Esophagus squamous epithelium (tissue), 5 donors: Measurements from ENCODE around the gene NUP210L. TPM values are rescaled to one million over a fixed set of nuclear protein-coding genes. Genes with fewer than 3 reads are reported as not detected.
"Not testable (repeated sequence)": the region's sequence is repeated elsewhere in the genome, so short reads cannot be mapped to it uniquely, and the experiment has no call there.

Experiments used
- DNase-seq: peaks from one replicate; lab custom pipeline; 2025; lab: John Stamatoyannopoulos, UW
- H3K27ac ChIP-seq, 4 donors: fragments of 200-600 bp; sonication (generic); one replicate each; pipeline ENCODE4 v1.5.1; 2016 to 2019; ENCODE audit warnings: mild to moderate bottlenecking in 1 of 4
- H3K27me3 ChIP-seq, 4 donors: fragments of 200-600 bp; sonication (generic); 1 replicate in 3 of 4; 2 replicates in 1 of 4; pipeline versions ENCODE4 v1.5.1 to v1.6.0; 2017 to 2021; ENCODE audit warnings: antibody characterized with exemption in 1 of 4
- H3K36me3 ChIP-seq, 3 donors: fragments of 200-600 bp; sonication (generic); one replicate each; pipeline ENCODE4 v1.5.1; 2016 to 2019
- H3K4me1 ChIP-seq, 3 donors: fragments of 200-600 bp; sonication (generic); one replicate each; pipeline ENCODE4 v1.5.1; 2017 to 2019
- H3K4me3 ChIP-seq, 4 donors: fragments of 200-600 bp; sonication (generic); 1 replicate in 3 of 4; 2 replicates in 1 of 4; pipeline ENCODE4 v1.5.1; 2016 to 2019; ENCODE audit warnings: mild to moderate bottlenecking in 2 of 4, moderate library complexity in 1 of 4
- H3K9me3 ChIP-seq, 3 donors: fragments of 200-600 bp; sonication (generic); one replicate each; pipeline ENCODE4 v1.5.1; 2016 to 2019
- CTCF ChIP-seq, 6 experiments: fragments of 450-650 bp in 4 of 6; fragments of 200-600 bp in 2 of 6; sonication (generic) in 2 of 6; IDR thresholded peaks; one replicate each; pipeline ENCODE4 v1.5.1; 2016 to 2019; ENCODE audit warnings: antibody characterized with exemption in 6 of 6, mild to moderate bottlenecking in 4 of 6, moderate library complexity in 4 of 6
- POLR2A ChIP-seq, 4 donors: fragments of 450-650 bp; IDR thresholded peaks; one replicate each; pipeline ENCODE4 v1.6.1; 2017; ENCODE audit warnings: antibody characterized with exemption in 4 of 4, mild to moderate bottlenecking in 4 of 4, moderate library complexity in 3 of 4
- whole genome bisulfite sequencing, 2 donors: methylation state at CpG; one replicate each; pipeline ENCODE4 v1.1.5; 2018; 5-methylcytosine and 5-hydroxymethylcytosine counted together
- intact Hi-C: fragments of 100-400 bp; cut with DNase I; formaldehyde crosslinking; loops from one replicate; pipeline ENCODE4 v1.15.0; 2022
- total RNA-seq, 4 donors: library from RNA; depleted of rRNA; stranded (reverse); fragments of >200 nt; gene quantifications; one replicate each; pipeline ENCODE4 v1.1.0, GENCODE V29; 2016
- donor health status: DM: yes; HTN: yes; CAD: no.

The NUP210L gene
- total RNA-seq, 4 donors from 2014 or later = 0.09 to 0.19 TPM; not detected in 2

GRCh38 chr1:154137888-154138287, 17.0 kb downstream of the NUP210L start:
- TF ChIP-seq POLR2A (IDR thresholded peaks at IDR 0.05) (no peak), CTCF (IDR thresholded peaks at IDR 0.05) (no peak)

GRCh38 chr1:154133256-154133655, 21.6 kb downstream of the NUP210L start:
- H3K4me3 ChIP-seq = no peak overlapping the region
- TF ChIP-seq CTCF (IDR thresholded peaks at IDR 0.05) (no peak), POLR2A (IDR thresholded peaks at IDR 0.05) (no peak)
- H3K27me3 ChIP-seq = peaks cover 0 to 3% (median 0%) of the 10 kb centered on the region in 4 donors
- no peaks in the 10 kb centered on the region for H3K36me3 ChIP-seq
- H3K4me1 ChIP-seq = no peaks in the 10 kb centered on the region
- H3K27ac ChIP-seq = no peak overlapping the region
- DNase-seq = no peak
- WGBS, 2 donors = 95 to 100% methylated on average over 2 of the region's 2 CpGs
- no peaks in the 10 kb centered on the region for H3K9me3 ChIP-seq
- intact Hi-C loops = no loop called here

More at GRCh38 chr1:154137888-154138287, 17.0 kb downstream of the NUP210L start:
- 75 to 81% methylated on average over 3 of the region's 3 CpGs for WGBS, 2 donors
- Histone ChIP-seq H3K9me3 (no peaks in the 10 kb centered on the region), H3K27ac (no peak overlapping the region), H3K27me3 (peaks cover 0 to 3% (median 0%) of the 10 kb centered on the region in 4 donors), H3K4me1 (no peaks in the 10 kb centered on the region), H3K36me3 (no peaks in the 10 kb centered on the region), H3K4me3 (no peak overlapping the region)
- DNase-seq = no peak
- intact Hi-C loops = no loop called here

GRCh38 chr1:154129391-154129970, 25.4 kb downstream of the NUP210L start:
- TF ChIP-seq CTCF (IDR thresholded peaks at IDR 0.05) = no peak
- TF ChIP-seq POLR2A (IDR thresholded peaks at IDR 0.05) = no peak
- Histone ChIP-seq H3K36me3 (no peaks in the 10 kb centered on the region), H3K9me3 (no peaks in the 10 kb centered on the region), H3K27ac (no peak overlapping the region), H3K4me3 (no peak overlapping the region), H3K4me1 (no peaks in the 10 kb centered on the region), H3K27me3 (no peaks in the 10 kb centered on the region)
- 40% methylated on average over 2 of the region's 2 CpGs for WGBS, 2 donors
- intact Hi-C loops = no loop called here
- no peak for DNase-seq

GRCh38 chr1:154123205-154123604, 31.7 kb downstream of the NUP210L start:
- H3K4me3 ChIP-seq, H3K27ac ChIP-seq, DNase-seq, H3K36me3 ChIP-seq, H3K27me3 ChIP-seq, H3K9me3 ChIP-seq, H3K4me1 ChIP-seq, intact Hi-C loops: not testable (repeated sequence)
- 74 to 77% methylated on average over 11 of the region's 11 CpGs for WGBS, 2 donors

GRCh38 chr1:154117642-154118041, 37.2 kb downstream of the NUP210L start:
- TF ChIP-seq CTCF (IDR thresholded peaks at IDR 0.05) (no peak), POLR2A (IDR thresholded peaks at IDR 0.05) (no peak)
- 74 to 80% methylated on average over 5 of the region's 5 CpGs for WGBS, 2 donors
- Histone ChIP-seq H3K4me3 (no peak overlapping the region), H3K36me3 (no peaks in the 10 kb centered on the region), H3K27me3 (no peaks in the 10 kb centered on the region), H3K4me1 (no peaks in the 10 kb centered on the region), H3K27ac (no peak overlapping the region), H3K9me3 (no peaks in the 10 kb centered on the region)
- no peak for DNase-seq
- intact Hi-C loops = no loop called here

GRCh38 chr1:154115180-154115579, 39.7 kb downstream of the NUP210L start:
- H3K27ac ChIP-seq = no peak overlapping the region
- TF ChIP-seq POLR2A (IDR thresholded peaks at IDR 0.05) = no peak
- no peak for TF ChIP-seq CTCF (IDR thresholded peaks at IDR 0.05)

More at GRCh38 chr1:154115180-154115579, 39.7 kb downstream of the NUP210L start:
- Histone ChIP-seq H3K4me1 (no peaks in the 10 kb centered on the region), H3K36me3 (no peaks in the 10 kb centered on the region), H3K27me3 (no peaks in the 10 kb centered on the region), H3K4me3 (no peak overlapping the region), H3K9me3 (no peaks in the 10 kb centered on the region)
- intact Hi-C loops = no loop called here
- no peak for DNase-seq
- 20 to 31% methylated on average over 1 of the region's 1 CpG for WGBS, 2 donors
